HG03045 (cell line): Measurements from ENCODE around the gene LMTK3.
"Not testable (repeated sequence)": the region's sequence is repeated elsewhere in the genome, so short reads cannot be mapped to it uniquely, and the experiment has no call there.

Source experiments
- ATAC-seq: cut with Tn5 transposase; IDR thresholded peaks from one replicate; pipeline ENCODE4 v1.9.1; 2021; ENCODE audit warnings: mild to moderate bottlenecking, moderate library complexity; ENCODE audit not compliant: unreplicated experiment

LMTK3 gene

DNA sequence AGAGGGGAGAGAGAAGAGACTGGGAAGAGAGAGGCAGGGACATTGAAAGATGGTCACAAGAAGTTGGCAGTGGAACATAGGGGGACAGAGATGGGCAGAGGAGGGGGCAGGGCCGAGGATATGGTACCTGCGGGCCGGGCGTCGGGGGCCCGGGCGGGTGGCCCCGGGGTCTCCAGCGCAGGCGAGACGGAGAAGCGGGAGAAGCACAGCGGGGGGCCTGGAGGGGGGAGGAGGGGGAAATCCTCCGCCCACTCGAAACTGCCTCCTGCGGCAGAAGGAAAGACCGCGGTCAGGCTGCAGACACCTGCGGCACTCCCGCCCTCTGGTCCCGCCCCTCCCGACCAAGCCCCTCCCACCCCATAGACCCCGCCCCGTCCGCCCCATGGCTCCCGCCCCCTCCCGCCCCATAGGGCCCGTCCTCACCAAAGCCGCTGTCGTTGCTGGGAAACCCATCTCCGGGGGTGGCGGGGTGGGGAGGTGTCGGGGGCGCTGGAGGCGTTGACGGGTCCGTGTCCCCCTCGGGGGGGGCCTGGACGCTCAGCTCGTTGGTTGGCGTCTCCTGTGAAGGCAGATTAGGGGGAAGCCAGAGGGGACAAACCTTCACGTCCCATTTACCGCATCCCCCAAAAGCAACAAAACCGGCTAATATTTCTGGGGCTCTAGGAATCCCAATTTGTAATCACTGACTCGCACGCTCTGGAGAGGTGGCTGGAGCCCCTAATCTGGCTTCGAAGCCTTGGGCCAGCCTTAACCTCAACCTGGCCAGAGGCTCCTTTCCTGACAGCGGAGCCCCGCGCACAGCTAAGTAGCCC, 20.4 kb downstream of the LMTK3 start:
- no peak for ATAC-seq

GRCh38 chr19:48489608-48490216, 21.9 kb downstream of the LMTK3 start:
- ATAC-seq = no peak

DNA sequence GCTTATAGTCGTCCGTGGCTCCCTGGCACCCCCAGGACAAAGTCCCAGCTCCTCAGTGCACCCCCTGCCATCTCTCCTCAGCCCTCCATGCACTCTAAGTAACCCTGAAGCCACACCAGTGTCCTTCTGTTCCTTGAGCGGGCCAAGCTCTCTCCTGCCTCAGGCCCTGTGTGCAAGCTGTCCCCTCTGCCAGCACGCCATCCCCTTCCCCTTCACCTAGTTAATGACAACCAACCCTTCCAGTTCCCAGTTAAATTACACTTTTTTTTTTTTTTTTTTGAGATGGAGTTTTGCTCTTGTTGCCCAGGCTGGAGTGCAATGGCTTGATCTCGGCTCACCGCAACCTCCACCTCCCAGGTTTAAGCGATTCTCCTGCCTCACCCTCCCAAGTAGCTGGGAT, 23.2 kb downstream of the LMTK3 start:
- ATAC-seq = not testable (repeated sequence)

DNA sequence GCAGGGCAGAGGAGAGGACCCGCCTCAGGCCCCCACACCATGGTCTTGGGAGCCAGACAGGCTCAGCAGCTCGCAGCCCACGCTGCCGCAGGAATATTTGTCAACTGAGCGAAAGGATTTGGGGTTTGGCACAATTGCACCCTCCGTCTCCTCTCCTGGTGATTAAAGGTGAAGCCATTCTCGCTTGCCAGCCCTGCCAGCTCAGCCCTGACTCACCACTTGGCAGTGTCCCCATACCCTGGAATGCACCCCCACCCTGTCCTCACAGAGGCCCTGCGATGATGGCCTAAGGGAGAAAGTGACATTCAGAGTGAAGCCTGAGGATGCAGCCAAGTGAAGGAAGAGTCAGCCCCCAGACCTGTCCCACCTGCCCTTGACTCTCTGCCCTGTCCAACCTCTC, 23.7 kb downstream of the LMTK3 start:
- ATAC-seq = no peak

DNA sequence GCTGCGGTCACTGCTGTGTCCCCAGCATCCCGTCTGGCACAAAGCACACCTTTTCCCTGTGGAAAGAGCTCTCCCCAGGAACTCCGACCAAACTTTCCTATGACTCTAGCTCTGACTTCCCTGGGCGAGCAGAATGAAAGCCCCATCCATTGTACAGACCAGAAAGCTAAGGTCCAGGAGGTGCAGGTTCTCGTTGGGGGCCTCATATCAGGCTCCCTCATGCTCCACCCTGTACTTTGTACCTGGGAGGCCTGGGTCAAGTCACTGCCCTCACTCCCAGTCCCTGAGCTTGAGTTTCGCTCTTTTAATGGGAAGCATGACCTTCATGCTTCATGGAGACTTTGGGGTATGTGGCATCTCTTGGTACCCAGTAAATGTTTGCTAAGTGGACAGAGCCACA, 24.1 kb downstream of the LMTK3 start:
- ATAC-seq = no peak

GRCh38 chr19:48486706-48487105, 24.9 kb downstream of the LMTK3 start:
- not testable (repeated sequence) for ATAC-seq

- no peak for ATAC-seq
Measured at GRCh38 chr19:48484931-48485612, 26.6 kb downstream of the LMTK3 start.

GRCh38 chr19:48484247-48484893, 27.3 kb downstream of the LMTK3 start:
- ATAC-seq = no peak

- ATAC-seq = no peak
Measured at GRCh38 chr19:48483301-48483700, 28.3 kb downstream of the LMTK3 start.

GRCh38 chr19:48481846-48482639, 29.6 kb downstream of the LMTK3 start:
- ATAC-seq = no peak

- ATAC-seq = no peak
Measured at GRCh38 chr19:48480558-48481500, 30.8 kb downstream of the LMTK3 start.

GRCh38 chr19:48480183-48480557, 31.5 kb downstream of the LMTK3 start:
- ATAC-seq = no peak

- no peak for ATAC-seq
Measured at GRCh38 chr19:48479686-48480085, 31.9 kb downstream of the LMTK3 start.

DNA sequence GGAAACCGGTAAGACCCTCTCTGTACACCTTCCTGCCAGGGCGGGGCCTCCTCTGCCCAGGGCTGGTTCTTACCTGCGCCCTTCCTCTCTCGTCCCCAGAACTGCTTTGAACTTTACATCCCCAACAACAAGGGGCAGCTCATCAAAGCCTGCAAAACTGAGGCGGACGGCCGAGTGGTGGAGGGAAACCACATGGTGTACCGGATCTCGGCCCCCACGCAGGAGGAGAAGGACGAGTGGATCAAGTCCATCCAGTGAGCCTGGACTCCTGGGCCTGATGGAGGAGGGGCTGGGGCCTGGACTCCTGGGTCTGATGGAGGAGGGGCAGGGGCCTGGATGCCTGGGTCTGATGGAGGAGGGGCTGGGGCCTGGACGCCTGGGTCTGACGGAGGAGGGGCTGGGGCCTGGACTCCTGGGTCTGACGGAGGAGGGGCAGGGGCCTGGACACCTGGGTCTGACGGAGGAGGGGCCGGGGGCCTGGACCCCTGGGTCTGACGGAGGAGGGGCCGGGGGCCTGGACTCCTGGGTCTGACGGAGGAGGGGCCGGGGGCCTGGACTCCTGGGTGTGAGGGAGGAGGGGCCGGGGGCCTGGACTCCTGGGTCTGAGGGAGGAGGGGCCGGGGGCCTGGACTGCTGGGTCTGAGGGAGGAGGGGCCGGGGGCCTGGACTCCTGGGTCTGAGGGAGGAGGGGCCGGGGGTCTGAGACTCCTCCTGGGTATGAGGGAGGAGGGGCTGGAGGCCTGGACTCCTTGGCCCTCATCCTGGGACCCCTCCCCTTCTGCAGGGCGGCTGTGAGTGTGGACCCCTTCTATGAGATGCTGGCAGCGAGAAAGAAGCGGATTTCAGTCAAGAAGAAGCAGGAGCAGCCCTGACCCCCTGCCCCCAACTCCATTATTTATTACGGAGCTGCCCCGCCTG, 33.0 kb downstream of the LMTK3 start:
- ATAC-seq = no peak

DNA sequence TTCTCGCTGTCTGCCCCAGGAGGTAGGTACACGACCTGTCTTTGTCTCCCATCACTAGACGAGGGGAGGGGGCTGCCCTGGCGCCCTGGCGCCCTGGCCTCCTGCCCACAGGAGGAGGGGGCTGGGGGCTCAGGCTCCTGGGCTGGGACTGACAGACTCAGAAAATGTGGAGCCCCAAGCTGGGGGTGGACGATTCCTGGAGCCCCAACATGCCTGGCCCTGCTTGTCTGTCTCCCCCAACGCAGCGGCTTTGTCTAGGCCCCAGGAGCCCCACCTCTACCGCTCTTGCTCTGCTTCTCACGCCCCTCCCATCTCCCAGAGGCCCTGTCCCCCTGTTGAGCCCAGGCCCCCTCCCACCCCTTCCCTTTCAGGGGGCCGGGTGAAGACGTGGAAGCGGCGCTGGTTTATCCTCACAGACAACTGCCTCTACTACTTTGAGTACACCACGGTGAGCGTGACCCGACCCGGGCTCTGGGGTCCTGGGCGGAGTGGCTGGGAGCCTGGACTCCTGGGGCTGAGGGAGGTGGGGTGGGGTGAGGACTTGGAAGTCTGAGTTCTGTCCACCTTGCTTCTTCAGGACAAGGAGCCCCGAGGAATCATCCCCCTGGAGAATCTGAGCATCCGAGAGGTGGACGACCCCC, 33.8 kb downstream of the LMTK3 start:
- ATAC-seq = no peak

DNA sequence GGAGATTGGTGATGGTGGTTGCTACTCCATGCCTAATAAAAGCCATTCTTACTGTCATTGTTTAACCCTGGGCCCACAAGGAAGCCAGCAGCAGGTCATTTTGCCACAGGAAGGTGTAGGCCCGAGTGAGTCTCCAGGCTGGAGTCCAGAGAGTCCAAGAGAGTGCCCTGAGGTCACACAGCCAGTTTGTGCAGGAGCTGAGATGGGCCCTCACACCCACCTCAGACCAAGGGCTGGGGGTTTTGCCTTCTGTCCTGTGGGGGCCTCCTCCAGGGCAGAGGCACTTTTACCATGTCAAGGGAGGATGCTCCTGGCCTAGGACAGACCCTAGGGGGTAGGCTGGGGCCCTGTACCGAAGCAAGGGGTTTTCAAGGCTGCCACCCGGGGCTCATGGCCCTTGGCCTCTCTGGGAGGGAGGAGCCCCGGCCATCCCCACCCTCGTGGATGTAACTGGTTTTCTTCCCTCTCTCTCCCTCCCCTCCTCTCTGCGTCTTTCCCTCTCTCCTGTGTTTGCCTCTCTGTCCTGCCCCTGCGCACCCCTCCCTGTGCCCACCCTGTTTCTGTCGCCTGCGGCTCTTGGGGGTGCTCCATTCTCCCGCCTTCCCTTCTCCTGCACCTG, 34.5 kb downstream of the LMTK3 start:
- ATAC-seq = no peak

DNA sequence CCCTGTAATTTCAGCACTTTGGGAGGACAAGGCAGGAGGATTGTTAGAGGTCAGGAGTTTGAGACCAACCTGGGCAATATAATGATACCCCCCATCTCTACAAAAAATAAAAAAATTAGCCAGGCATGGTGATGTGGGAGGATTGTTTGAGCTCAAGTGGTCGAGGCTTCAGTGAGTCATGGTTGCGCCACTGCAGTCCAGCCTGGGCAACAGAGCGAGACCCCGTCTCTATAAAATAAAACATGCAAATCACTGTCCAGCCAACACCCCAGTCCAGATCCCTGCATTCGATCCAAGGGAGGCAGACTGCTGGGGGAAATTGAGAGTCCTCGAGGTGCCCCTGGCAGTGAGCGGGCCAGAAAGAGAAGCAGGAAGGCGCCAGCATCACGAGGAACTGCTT, 35.5 kb downstream of the LMTK3 start:
- ATAC-seq = no peak
